Sciatic nerve (tissue), 2 donors: ENCODE results near the gene PEF1. TPM values are rescaled to one million over a fixed set of nuclear protein-coding genes. Genes with fewer than 3 reads are reported as not detected.

Experiments used
- ATAC-seq: fragments of 200-7000 bp; cut with Tn5 transposase; one replicate; pipeline ENCODE4 v1.9.1; 2020; ENCODE audit warnings: mild to moderate bottlenecking, moderate library complexity
- DNase-seq: peaks from one replicate; pipeline ENCODE4 v3.0.0-alpha.2; 2020; ENCODE audit warnings: low spot score
- intact Hi-C: fragments of 100-400 bp; cut with DNase I; formaldehyde crosslinking; loops from one replicate; pipeline ENCODE4 v1.14.2; 2022
- total RNA-seq: library from RNA; stranded (reverse); fragmentation: NEBNext Ultra II Directional; extraction: Animal tissue kit (Norgen Biotek cat#: 25700); gene quantifications from one replicate; pipeline ENCODE4 v1.2.1, GENCODE V29; 2021
- donor health status: DM: no; HTN: no; CAD: no.
- donor health status: DM: no; HTN: no; CAD: no.

PEF1 gene
- total RNA-seq, 1 donor from 2014 or later, result 56.7 TPM

DNA sequence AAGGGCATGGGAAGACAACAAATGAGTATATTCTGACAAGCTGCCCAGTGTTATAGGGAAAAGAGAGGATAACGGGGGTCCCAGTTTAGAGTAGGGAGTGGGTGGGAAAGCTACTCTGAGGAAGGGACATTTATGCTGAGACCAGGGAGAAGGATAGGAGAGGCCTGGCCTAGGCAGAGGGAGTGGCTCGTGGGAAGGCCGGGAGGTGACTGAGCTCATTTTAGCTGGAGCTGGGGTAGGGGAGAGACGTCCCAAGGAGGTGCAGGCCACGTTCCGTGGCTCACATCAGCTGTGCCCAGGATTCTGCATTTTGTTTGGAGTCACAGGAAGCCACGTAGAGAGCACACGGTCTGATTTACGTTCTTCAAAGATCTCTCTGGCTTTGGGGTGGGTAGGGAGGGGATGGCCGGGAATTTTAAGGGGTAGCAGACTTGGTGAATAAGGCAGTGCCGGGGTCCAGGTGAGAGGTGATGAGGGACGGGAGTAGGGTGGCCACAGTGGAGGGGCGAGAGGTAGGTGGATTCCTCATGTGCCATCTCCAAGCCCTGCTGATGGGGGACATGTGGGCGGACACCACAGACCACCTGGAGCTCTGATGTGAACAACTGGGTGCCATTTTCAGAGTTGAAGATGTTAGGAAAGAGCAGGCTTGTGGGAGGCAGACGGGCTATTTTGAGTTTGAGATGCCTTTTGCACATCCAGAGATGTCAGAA is 63.6 kb downstream of the PEF1 start:
- no peak for DNase-seq
- intact Hi-C loops, result no loop called here

DNA sequence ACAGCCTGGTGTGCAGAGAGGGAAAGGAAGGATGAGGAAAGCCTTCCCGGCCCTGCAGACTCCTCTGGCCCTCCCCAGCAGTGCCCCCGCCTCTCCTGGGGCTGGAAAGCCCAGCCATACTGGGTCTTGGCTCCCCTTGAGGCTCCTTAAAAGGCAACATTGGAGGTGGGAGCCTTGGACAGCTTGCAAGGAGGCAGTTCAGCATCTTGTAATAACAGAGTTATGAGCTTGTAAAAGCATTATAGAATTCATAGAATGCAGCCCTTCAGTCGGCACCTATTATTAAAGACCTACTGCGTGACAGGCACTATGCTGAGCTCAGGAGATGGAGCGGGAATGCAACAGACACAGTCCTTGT is 64.2 kb downstream of the PEF1 start:
- ATAC-seq (no peak), DNase-seq (no peak)
- intact Hi-C loops, result no loop called here

More for the DNA sequence above, 63.6 kb downstream of the PEF1 start:
- no peak for ATAC-seq

Other genes starting within 250 kb of the PEF1 start
- 1.4 TPM for gene SERINC2, start 231.7 kb downstream of the PEF1 start, total RNA-seq
- 91.9 TPM for gene TINAGL1, start 68.4 kb downstream of the PEF1 start, total RNA-seq
- 0.31 TPM for gene HCRTR1, start 27.2 kb downstream of the PEF1 start, total RNA-seq
- gene COL16A1, start 59.1 kb upstream of the PEF1 start, total RNA-seq, result 179 TPM
- gene ADGRB2, start 119.5 kb upstream of the PEF1 start, total RNA-seq, result 5.2 TPM
- gene SPOCD1, start 171.1 kb upstream of the PEF1 start, total RNA-seq, result 1.3 TPM